HEK293 (cell line): ENCODE results near the gene PTPN20.
"Not testable (repeated sequence)": the region's sequence is repeated elsewhere in the genome, so short reads cannot be mapped to it uniquely, and the experiment has no call there.

Source experiments
- CTCF ChIP-seq: fragments of 450-650 bp; formaldehyde crosslinking; IDR thresholded peaks from 2 replicates; pipeline ENCODE4 v1.5.1; 2016; ENCODE audit warnings: missing biosample characterization, missing genetic modification characterization
- KLF16 ChIP-seq: fragments of 450-650 bp; formaldehyde crosslinking; IDR thresholded peaks from 2 replicates; pipeline ENCODE4 v1.5.1; 2017; ENCODE audit warnings: missing biosample characterization, missing genetic modification characterization
- ZBTB21 ChIP-seq: fragments of 450-650 bp; formaldehyde crosslinking; IDR thresholded peaks from 2 replicates; pipeline ENCODE4 v1.5.1; 2017; ENCODE audit warnings: missing biosample characterization, missing genetic modification characterization
- ZBTB49 ChIP-seq: fragments of 450-650 bp; formaldehyde crosslinking; IDR thresholded peaks from 2 replicates; pipeline ENCODE4 v1.5.1; 2016; ENCODE audit warnings: missing biosample characterization, missing genetic modification characterization, low read depth
- ZNF155 ChIP-seq: fragments of 450-650 bp; formaldehyde crosslinking; IDR thresholded peaks from 2 replicates; pipeline ENCODE4 v1.5.1; 2016; ENCODE audit warnings: missing biosample characterization, missing genetic modification characterization
- ZNF335 ChIP-seq: fragments of 450-650 bp; formaldehyde crosslinking; conservative IDR thresholded peaks from 2 replicates; pipeline ENCODE4 v1.5.1; 2016; ENCODE audit warnings: missing biosample characterization, missing genetic modification characterization
- ZNF350 ChIP-seq: fragments of 450-650 bp; formaldehyde crosslinking; IDR thresholded peaks from 2 replicates; pipeline ENCODE4 v1.5.0; 2017; ENCODE audit warnings: missing biosample characterization, mild to moderate bottlenecking, missing genetic modification characterization
- ZNF549 ChIP-seq: fragments of 450-650 bp; IDR thresholded peaks from 2 replicates; pipeline ENCODE4 v1.5.1; 2018; ENCODE audit warnings: missing biosample characterization, missing genetic modification characterization, mild to moderate bottlenecking, inconsistent platforms, moderate library complexity
- ZNF660 ChIP-seq: fragments of 450-650 bp; IDR thresholded peaks from 2 replicates; pipeline ENCODE4 v1.5.1; 2018; ENCODE audit warnings: missing biosample characterization, mild to moderate bottlenecking, missing genetic modification characterization
- ZNF792 ChIP-seq: fragments of 450-650 bp; formaldehyde crosslinking; IDR thresholded peaks from 2 replicates; pipeline ENCODE4 v1.5.1; 2016; ENCODE audit warnings: missing biosample characterization, missing genetic modification characterization
- ZNF837 ChIP-seq: fragments of 450-650 bp; formaldehyde crosslinking; IDR thresholded peaks from 2 replicates; pipeline ENCODE4 v1.5.1; 2016; ENCODE audit warnings: missing biosample characterization, missing genetic modification characterization
- TF ChIP-seq, protein P1 (sequence below): fragments of 450-650 bp; formaldehyde crosslinking; IDR thresholded peaks from 2 replicates; pipeline ENCODE4 v1.5.1; 2016; ENCODE audit warnings: missing biosample characterization, missing genetic modification characterization, low read depth

DNA sequence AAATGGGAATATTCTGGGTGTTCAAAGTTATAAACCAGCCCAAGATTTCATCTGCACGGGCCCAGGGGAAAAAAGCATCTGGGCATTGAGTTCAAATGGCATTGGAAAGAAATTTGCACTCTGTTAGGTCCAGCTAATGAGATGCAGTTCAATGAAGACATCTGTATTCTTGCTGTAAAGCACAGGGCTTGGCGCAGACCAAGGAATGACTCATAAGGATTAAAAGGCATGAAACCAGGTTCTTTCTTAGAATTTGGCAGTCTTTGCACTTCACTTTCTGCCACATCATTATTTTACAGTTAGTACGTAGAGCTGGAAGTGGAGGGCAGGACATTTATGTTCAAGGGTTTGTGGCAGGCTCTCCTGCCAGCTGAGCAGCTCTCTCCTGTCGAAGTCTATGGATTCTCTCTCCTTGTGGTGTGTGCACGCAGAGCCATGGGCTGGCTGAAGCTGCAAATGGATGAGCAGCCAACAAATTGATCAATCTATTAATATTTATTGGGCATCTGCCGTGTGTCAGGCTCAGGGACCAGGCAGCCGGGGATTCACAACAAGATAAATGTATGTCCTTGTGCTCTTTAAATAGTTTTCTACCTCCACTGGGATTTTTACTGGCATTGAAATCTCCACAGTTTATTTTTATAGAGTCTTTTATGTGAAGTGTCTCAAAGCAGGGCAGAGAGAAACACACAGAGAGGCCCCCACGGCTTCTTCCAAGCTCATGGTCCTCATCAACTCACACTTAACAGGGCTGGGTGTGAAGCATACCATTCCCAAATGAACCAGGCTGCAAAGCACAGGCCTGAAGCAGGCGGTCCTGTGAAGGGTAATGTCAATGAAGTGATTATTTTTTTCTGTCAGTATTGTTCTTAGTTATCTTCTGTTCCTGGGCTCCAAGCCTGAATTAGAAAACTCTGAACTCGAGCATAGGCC lies 3.8 kb upstream of the PTPN20 start:
- not testable (repeated sequence) for TF ChIP-seq ZBTB49 (tag by site-specific recombination); ZBTB21 (tag by site-specific recombination); ZNF837 (tag by site-specific recombination); ZNF155; KLF16 (tag by site-specific recombination); CTCF; ZNF660; ZNF350 (tag by site-specific recombination); ZNF335 (tag by site-specific recombination); ZNF792 (tag by site-specific recombination); ZNF549 (tag by site-specific recombination)
- TF ChIP-seq, protein P1, sequence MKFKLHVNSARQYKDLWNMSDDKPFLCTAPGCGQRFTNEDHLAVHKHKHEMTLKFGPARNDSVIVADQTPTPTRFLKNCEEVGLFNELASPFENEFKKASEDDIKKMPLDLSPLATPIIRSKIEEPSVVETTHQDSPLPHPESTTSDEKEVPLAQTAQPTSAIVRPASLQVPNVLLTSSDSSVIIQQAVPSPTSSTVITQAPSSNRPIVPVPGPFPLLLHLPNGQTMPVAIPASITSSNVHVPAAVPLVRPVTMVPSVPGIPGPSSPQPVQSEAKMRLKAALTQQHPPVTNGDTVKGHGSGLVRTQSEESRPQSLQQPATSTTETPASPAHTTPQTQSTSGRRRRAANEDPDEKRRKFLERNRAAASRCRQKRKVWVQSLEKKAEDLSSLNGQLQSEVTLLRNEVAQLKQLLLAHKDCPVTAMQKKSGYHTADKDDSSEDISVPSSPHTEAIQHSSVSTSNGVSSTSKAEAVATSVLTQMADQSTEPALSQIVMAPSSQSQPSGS (tag by site-specific recombination), result not testable (repeated sequence)
